SK-N-SH (cell line): Measurements from ENCODE around the gene FAT2.

Source experiments
- EZH2phosphoT487 ChIP-seq: fragments of 200-600 bp; sonication (generic); IDR thresholded peaks from 2 replicates; pipeline ENCODE4 v1.6.1; 2017; ENCODE audit warnings: low read depth, mixed run types, mild to moderate bottlenecking, antibody characterized with exemption, moderate library complexity, borderline replicate concordance
- GABPA ChIP-seq: IDR thresholded peaks from 2 replicates; pipeline ENCODE4 v1.4.0; 2012; ENCODE audit warnings: low read depth, mild to moderate bottlenecking
- MEF2A ChIP-seq: IDR thresholded peaks from 2 replicates; pipeline ENCODE4 v1.4.0; 2012; ENCODE audit warnings: low read depth, borderline replicate concordance
- MXI1 ChIP-seq: IDR thresholded peaks from 2 replicates; pipeline ENCODE4 v1.6.1; 2012; ENCODE audit warnings: mild to moderate bottlenecking, low read depth, low read length, improper control_type of control experiment
- POLR2AphosphoS5 ChIP-seq: IDR thresholded peaks from 2 replicates; pipeline ENCODE4 v1.6.1; 2012; ENCODE audit warnings: low read depth, low read length
- REST ChIP-seq: IDR thresholded peaks from 2 replicates; pipeline ENCODE4 v1.6.1; 2012; ENCODE audit warnings: mild to moderate bottlenecking, low read depth, low read length, moderate library complexity
- TCF12 ChIP-seq: IDR thresholded peaks from 2 replicates; pipeline ENCODE4 v1.4.0; 2012
- TF ChIP-seq, protein P1 (sequence below): fragments of 200-600 bp; sonication (generic); IDR thresholded peaks from 2 replicates; pipeline ENCODE4 v1.6.1; 2017; ENCODE audit warnings: antibody characterized with exemption, mild to moderate bottlenecking, moderate library complexity

DNA sequence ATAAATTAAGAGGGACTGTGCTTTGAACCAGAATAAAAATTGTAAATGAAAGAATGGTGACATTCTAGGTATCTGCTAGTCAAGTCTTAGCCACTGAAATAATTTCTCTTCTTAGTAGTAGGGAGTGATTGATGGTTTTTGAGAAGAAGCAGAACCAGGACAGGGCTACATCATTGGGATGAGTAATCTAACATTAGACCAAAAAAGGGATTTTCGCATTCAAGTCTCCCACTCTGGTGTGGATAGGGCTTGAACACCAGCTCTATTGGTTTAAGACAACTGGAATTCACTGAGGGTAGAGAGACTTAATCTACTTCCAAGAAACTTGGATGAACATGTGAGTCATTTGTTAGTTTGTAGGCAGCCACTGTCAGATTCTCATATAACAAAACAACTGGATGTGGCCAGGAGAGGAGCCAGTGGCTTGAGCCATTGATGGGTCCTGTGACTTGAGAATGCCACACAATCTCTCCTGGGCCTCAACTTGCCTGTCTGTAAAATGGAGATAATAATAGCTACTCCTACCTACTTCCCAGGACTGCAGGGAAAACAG lies 16.6 kb downstream of the FAT2 start:
- no peak for TF ChIP-seq MXI1
- TF ChIP-seq, protein P1, sequence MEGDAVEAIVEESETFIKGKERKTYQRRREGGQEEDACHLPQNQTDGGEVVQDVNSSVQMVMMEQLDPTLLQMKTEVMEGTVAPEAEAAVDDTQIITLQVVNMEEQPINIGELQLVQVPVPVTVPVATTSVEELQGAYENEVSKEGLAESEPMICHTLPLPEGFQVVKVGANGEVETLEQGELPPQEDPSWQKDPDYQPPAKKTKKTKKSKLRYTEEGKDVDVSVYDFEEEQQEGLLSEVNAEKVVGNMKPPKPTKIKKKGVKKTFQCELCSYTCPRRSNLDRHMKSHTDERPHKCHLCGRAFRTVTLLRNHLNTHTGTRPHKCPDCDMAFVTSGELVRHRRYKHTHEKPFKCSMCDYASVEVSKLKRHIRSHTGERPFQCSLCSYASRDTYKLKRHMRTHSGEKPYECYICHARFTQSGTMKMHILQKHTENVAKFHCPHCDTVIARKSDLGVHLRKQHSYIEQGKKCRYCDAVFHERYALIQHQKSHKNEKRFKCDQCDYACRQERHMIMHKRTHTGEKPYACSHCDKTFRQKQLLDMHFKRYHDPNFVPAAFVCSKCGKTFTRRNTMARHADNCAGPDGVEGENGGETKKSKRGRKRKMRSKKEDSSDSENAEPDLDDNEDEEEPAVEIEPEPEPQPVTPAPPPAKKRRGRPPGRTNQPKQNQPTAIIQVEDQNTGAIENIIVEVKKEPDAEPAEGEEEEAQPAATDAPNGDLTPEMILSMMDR, result no peak
- no peak for TF ChIP-seq TCF12
- TF ChIP-seq MEF2A, result no peak
- TF ChIP-seq GABPA, result no peak
- TF ChIP-seq EZH2phosphoT487, result no peak
- no peak for TF ChIP-seq POLR2AphosphoS5
- no peak for TF ChIP-seq REST
